Measurements from ENCODE around the gene FZD10.

DNA sequence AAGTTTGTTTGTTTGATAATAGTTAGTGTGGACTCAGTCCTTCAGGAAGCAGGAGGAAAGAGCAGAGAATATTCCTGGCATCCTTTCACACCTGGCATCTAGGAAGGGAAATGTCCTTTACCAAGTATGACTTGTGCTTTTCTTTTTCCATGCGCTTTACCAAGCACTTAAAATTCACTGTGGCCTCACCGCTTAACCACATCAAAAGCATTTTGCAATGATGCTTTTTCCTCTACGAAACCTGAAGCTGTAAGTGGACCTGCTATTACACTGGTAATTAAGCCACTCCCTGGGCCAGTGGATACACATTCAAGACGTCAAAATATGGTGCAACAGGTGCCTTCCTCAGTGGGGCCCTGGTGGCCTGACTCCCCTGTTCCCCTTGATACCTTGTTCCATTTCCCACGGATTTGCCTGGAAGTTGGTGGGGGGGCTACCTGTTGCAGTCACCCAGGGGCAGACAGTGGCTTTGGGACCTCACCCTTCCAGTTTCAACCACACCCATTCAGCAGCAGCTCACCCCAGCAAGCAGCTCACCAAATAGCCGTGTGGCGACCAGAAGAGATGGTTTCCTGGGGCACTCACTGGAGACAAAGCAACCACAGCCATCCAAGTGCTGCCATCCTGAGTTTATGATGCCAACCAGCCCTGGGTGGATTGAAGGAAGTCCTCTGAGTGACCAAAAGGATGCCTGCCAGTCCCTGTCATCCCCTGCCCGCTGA, 14.2 kb upstream of the FZD10 start:
- TF ChIP-seq, protein P1, sequence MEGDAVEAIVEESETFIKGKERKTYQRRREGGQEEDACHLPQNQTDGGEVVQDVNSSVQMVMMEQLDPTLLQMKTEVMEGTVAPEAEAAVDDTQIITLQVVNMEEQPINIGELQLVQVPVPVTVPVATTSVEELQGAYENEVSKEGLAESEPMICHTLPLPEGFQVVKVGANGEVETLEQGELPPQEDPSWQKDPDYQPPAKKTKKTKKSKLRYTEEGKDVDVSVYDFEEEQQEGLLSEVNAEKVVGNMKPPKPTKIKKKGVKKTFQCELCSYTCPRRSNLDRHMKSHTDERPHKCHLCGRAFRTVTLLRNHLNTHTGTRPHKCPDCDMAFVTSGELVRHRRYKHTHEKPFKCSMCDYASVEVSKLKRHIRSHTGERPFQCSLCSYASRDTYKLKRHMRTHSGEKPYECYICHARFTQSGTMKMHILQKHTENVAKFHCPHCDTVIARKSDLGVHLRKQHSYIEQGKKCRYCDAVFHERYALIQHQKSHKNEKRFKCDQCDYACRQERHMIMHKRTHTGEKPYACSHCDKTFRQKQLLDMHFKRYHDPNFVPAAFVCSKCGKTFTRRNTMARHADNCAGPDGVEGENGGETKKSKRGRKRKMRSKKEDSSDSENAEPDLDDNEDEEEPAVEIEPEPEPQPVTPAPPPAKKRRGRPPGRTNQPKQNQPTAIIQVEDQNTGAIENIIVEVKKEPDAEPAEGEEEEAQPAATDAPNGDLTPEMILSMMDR (IDR thresholded peaks at IDR 0.05 in 8 of 11, conservative IDR thresholded peaks at IDR 0.05 in 3 of 11) = no peak
- TF ChIP-seq POLR2AphosphoS5 (IDR thresholded peaks at IDR 0.05) = no peak

Data from spleen (tissue), 7 donors.